ENCODE data around the gene IGF1.
"Not testable (repeated sequence)": the region's sequence is repeated elsewhere in the genome, so short reads cannot be mapped to it uniquely, and the experiment has no call there.

Gene IGF1

GRCh38 chr12:102390068-102390467 is 90.3 kb downstream of the IGF1 start:
- DNase-seq (ENCODE audit: low spot score): no peak
- no peak for FAIRE-seq

GRCh38 chr12:102388469-102388868 is 91.9 kb downstream of the IGF1 start:
- DNase-seq (ENCODE audit: low spot score): no peak
- FAIRE-seq: no peak

GRCh38 chr12:102385343-102385742 is 95.0 kb downstream of the IGF1 start:
- FAIRE-seq (no peak), DNase-seq (ENCODE audit: low spot score) (no peak)

- DNase-seq (ENCODE audit: low spot score) (no peak), FAIRE-seq (no peak)
Observed at GRCh38 chr12:102379346-102380162, 100.8 kb downstream of the IGF1 start.

- FAIRE-seq (no peak), DNase-seq (ENCODE audit: low spot score) (no peak)
Observed at GRCh38 chr12:102376781-102377180, 103.6 kb downstream of the IGF1 start.

GRCh38 chr12:102376181-102376747 is 104.1 kb downstream of the IGF1 start:
- FAIRE-seq (no peak), DNase-seq (ENCODE audit: low spot score) (no peak)

GRCh38 chr12:102374190-102374589 is 106.2 kb downstream of the IGF1 start:
- DNase-seq (ENCODE audit: low spot score) (no peak), FAIRE-seq (no peak)

- DNase-seq (ENCODE audit: low spot score): no peak
- no peak for FAIRE-seq
Observed at GRCh38 chr12:102372087-102372486, 108.3 kb downstream of the IGF1 start.

GRCh38 chr12:102371165-102371564 is 109.2 kb downstream of the IGF1 start:
- no peak for FAIRE-seq

GRCh38 chr12:102369876-102370275 is 110.5 kb downstream of the IGF1 start:
- FAIRE-seq: no peak
- DNase-seq (ENCODE audit: low spot score): no peak

More at GRCh38 chr12:102371165-102371564, 109.2 kb downstream of the IGF1 start:
- DNase-seq (ENCODE audit: low spot score): no peak

- no peak for FAIRE-seq
- no peak for DNase-seq (ENCODE audit: low spot score)
Observed at GRCh38 chr12:102365365-102365764, 115.0 kb downstream of the IGF1 start.

- FAIRE-seq: no peak
- no peak for DNase-seq (ENCODE audit: low spot score)
Observed at GRCh38 chr12:102364709-102365108, 115.7 kb downstream of the IGF1 start.

GRCh38 chr12:102356690-102357089 is 123.7 kb downstream of the IGF1 start:
- DNase-seq (ENCODE audit: low spot score) (no peak), FAIRE-seq (no peak)

GRCh38 chr12:102354281-102354680 is 126.1 kb downstream of the IGF1 start:
- DNase-seq (ENCODE audit: low spot score); FAIRE-seq: not testable (repeated sequence)

GRCh38 chr12:102351322-102351721 is 129.0 kb downstream of the IGF1 start:
- FAIRE-seq: no peak
- DNase-seq (ENCODE audit: low spot score): no peak

- no peak for DNase-seq (ENCODE audit: low spot score)
- no peak for FAIRE-seq
Observed at GRCh38 chr12:102350070-102350469, 130.3 kb downstream of the IGF1 start.

- DNase-seq (ENCODE audit: low spot score) (no peak), FAIRE-seq (no peak)
Observed at GRCh38 chr12:102349079-102349478, 131.3 kb downstream of the IGF1 start.

- no peak for FAIRE-seq
- no peak for DNase-seq (ENCODE audit: low spot score)
Observed at GRCh38 chr12:102347811-102348210, 132.6 kb downstream of the IGF1 start.

Data from RCC 7860 (cell line).